Smooth muscle cell (in vitro differentiated cells): ENCODE results near the gene HES5. TPM values are rescaled to one million over a fixed set of nuclear protein-coding genes. Genes with fewer than 3 reads are reported as not detected.

Source experiments
- DNase-seq: peaks from one replicate; lab custom pipeline; 2025; ENCODE audit not compliant: unreplicated experiment; lab: John Stamatoyannopoulos, UW
- H2AFZ ChIP-seq: fragments of 200-600 bp; sonication (generic); 2 replicates; pipeline ENCODE4 v1.6.0; 2016; ENCODE audit warnings: antibody characterized with exemption, low read depth, mild to moderate bottlenecking
- H3F3A ChIP-seq: fragments of 200-600 bp; sonication (generic); 2 replicates; pipeline ENCODE4 v1.6.0; 2017; ENCODE audit warnings: antibody characterized with exemption, low read depth
- H3K27ac ChIP-seq: fragments of 200-600 bp; sonication (generic); 2 replicates; pipeline ENCODE4 v1.5.1; 2016; ENCODE audit warnings: low read depth, mild to moderate bottlenecking
- H3K27me3 ChIP-seq: fragments of 200-600 bp; sonication (generic); 2 replicates; pipeline ENCODE4 v1.6.1; 2016; ENCODE audit warnings: low read depth, mild to moderate bottlenecking
- H3K36me3 ChIP-seq: fragments of 200-600 bp; sonication (generic); 2 replicates; pipeline ENCODE4 v1.5.1; 2016; ENCODE audit warnings: low read depth
- H3K4me1 ChIP-seq: fragments of 200-600 bp; sonication (generic); 2 replicates; pipeline ENCODE4 v1.5.1; 2016; ENCODE audit warnings: low read depth
- H3K4me2 ChIP-seq: fragments of 200-600 bp; sonication (generic); 2 replicates; pipeline ENCODE4 v1.6.0; 2016; ENCODE audit warnings: mild to moderate bottlenecking
- H3K4me3 ChIP-seq: fragments of 200-600 bp; sonication (generic); 2 replicates; pipeline ENCODE4 v1.5.1; 2016; ENCODE audit warnings: mild to moderate bottlenecking
- H3K79me2 ChIP-seq: fragments of 200-600 bp; sonication (generic); 2 replicates; pipeline ENCODE4 v1.6.0; 2016; ENCODE audit warnings: low read depth, mild to moderate bottlenecking
- H3K9ac ChIP-seq: fragments of 200-600 bp; sonication (generic); 2 replicates; pipeline ENCODE4 v1.6.0; 2016; ENCODE audit warnings: low read depth
- H3K9me3 ChIP-seq: fragments of 200-600 bp; sonication (generic); replicated peaks from 2 replicates; pipeline ENCODE4 v1.5.1; 2016; ENCODE audit warnings: low read depth
- H4K20me1 ChIP-seq: fragments of 200-600 bp; sonication (generic); 2 replicates; pipeline ENCODE4 v1.6.0; 2016; ENCODE audit warnings: low read depth
- CTCF ChIP-seq: fragments of 200-600 bp; sonication (generic); IDR thresholded peaks from 2 replicates; pipeline ENCODE4 v1.5.1; 2017; ENCODE audit warnings: borderline replicate concordance, mild to moderate bottlenecking, antibody characterized with exemption; ENCODE audit not compliant: insufficient read depth, poor library complexity, severe bottlenecking
- WGBS: methylation state at CpG from one replicate; pipeline ENCODE4 v1.1.7; 2016; ENCODE audit warnings: low lambda C conversion rate; 5-methylcytosine and 5-hydroxymethylcytosine counted together
- polyA plus RNA-seq: library from polyadenylated mRNA; unstranded; fragments of >200 nt; fragmentation: Nextera tagmentation; extraction: Ambion mirVana; gene quantifications from 2 replicates; pipeline ENCODE4 v1.2.1, GENCODE V29; 2016
- total RNA-seq: library from RNA; depleted of rRNA; stranded (reverse); fragments of >200 nt; gene quantifications from 2 replicates; pipeline ENCODE4 v1.2.3, GENCODE V29; 2014

HES5 gene
- total and polyA plus RNA-seq, 2 experiments from 2014 or later, result 1.6 to 1.7 TPM

GRCh38 chr1:2539312-2539907, 9.3 kb upstream of the HES5 start:
- WGBS, result 65% methylated on average over 12 of the region's 12 CpGs
- no peak overlapping the region for H3K4me3 ChIP-seq
- no peaks in the 10 kb centered on the region for H3K79me2 ChIP-seq
- no peak overlapping the region for H2AFZ ChIP-seq
- H3K9ac ChIP-seq, result no peak overlapping the region
- no peaks in the 10 kb centered on the region for H3K9me3 ChIP-seq
- no peak for DNase-seq
- H3K27me3 ChIP-seq, result peaks cover 3% of the 10 kb centered on the region
- H3K36me3 ChIP-seq, result no peaks in the 10 kb centered on the region
- no peak overlapping the region for H3K4me2 ChIP-seq
- H3K27ac ChIP-seq, result no peak overlapping the region
- H3K4me1 ChIP-seq, result peaks cover 41% of the 10 kb centered on the region
- TF ChIP-seq CTCF, result peak; percentile 20
- no peaks in the 10 kb centered on the region for H3F3A ChIP-seq
- H4K20me1 ChIP-seq, result no peaks in the 10 kb centered on the region

- H3K9me3 ChIP-seq, result no peaks in the 10 kb centered on the region
- no peaks in the 10 kb centered on the region for H3K79me2 ChIP-seq
- peaks cover 3% of the 10 kb centered on the region for H3K27me3 ChIP-seq
- H3K4me1 ChIP-seq, result peaks cover 39% of the 10 kb centered on the region
- no peak for TF ChIP-seq CTCF
- H3K4me3 ChIP-seq, result no peak overlapping the region
- H2AFZ ChIP-seq, result no peak overlapping the region
- no peaks in the 10 kb centered on the region for H3F3A ChIP-seq
- no peaks in the 10 kb centered on the region for H3K36me3 ChIP-seq
- no peak for DNase-seq
- 95% methylated on average over 8 of the region's 8 CpGs for WGBS
- no peaks in the 10 kb centered on the region for H4K20me1 ChIP-seq
- H3K9ac ChIP-seq, result no peak overlapping the region
- no peak overlapping the region for H3K27ac ChIP-seq
- H3K4me2 ChIP-seq, result no peak overlapping the region
Observed at GRCh38 chr1:2538872-2539271, 8.8 kb upstream of the HES5 start.

- Histone ChIP-seq H4K20me1 (no peaks in the 10 kb centered on the region), H3K4me2 (no peak overlapping the region), H2AFZ (no peak overlapping the region), H3K27me3 (peaks cover 3% of the 10 kb centered on the region), H3K9ac (no peak overlapping the region), H3F3A (no peaks in the 10 kb centered on the region), H3K9me3 (no peaks in the 10 kb centered on the region), H3K4me3 (no peak overlapping the region), H3K27ac (no peak overlapping the region), H3K4me1 (peaks cover 39% of the 10 kb centered on the region), H3K36me3 (no peaks in the 10 kb centered on the region), H3K79me2 (no peaks in the 10 kb centered on the region)
- WGBS, result 76% methylated on average over 4 of the region's 4 CpGs
- DNase-seq, result no peak
- no peak for TF ChIP-seq CTCF
Observed at GRCh38 chr1:2538376-2538775, 8.3 kb upstream of the HES5 start.

- Histone ChIP-seq H3K79me2 (no peaks in the 10 kb centered on the region), H4K20me1 (no peaks in the 10 kb centered on the region), H3K4me3 (no peak overlapping the region), H3K9me3 (no peaks in the 10 kb centered on the region), H3K27ac (no peak overlapping the region), H3K9ac (no peak overlapping the region), H3K4me1 (peaks cover 39% of the 10 kb centered on the region), H2AFZ (no peak overlapping the region), H3K36me3 (no peaks in the 10 kb centered on the region), H3K27me3 (peaks cover 8% of the 10 kb centered on the region), H3K4me2 (no peak overlapping the region), H3F3A (no peaks in the 10 kb centered on the region)
- no peak for TF ChIP-seq CTCF
- DNase-seq, result no peak
- 70% methylated on average over 9 of the region's 9 CpGs for WGBS
Observed at GRCh38 chr1:2537784-2538115, 7.7 kb upstream of the HES5 start.
